Mesenchymal stem cell (in vitro differentiated cells and primary cell): ENCODE measurements around the gene TMEM190.
"Not testable (repeated sequence)": the region's sequence is repeated elsewhere in the genome, so short reads cannot be mapped to it uniquely, and the experiment has no call there.

Experiments used
- DNase-seq: peaks from one replicate; pipeline ENCODE4 v3.0.0-alpha.2; 2013
- H2AFZ ChIP-seq: one replicate; pipeline ENCODE4 v1.6.1; 2013; ENCODE audit warnings: low read depth, mild to moderate bottlenecking, control low read depth, inconsistent platforms, low read length, moderate library complexity
- H2AK5ac ChIP-seq: 2 replicates; pipeline ENCODE4 v1.6.1; 2013; ENCODE audit warnings: low read length, moderate library complexity, mild to moderate bottlenecking, inconsistent platforms; ENCODE audit not compliant: severe bottlenecking
- H2BK120ac ChIP-seq: one replicate; pipeline ENCODE4 v1.6.1; 2013; ENCODE audit warnings: low read depth, mild to moderate bottlenecking, inconsistent platforms, low read length, moderate library complexity
- H2BK12ac ChIP-seq, 2 experiments: one replicate each; pipeline ENCODE4 v1.6.1; 2013; ENCODE audit warnings: inconsistent platforms in 2 of 2, low read length in 2 of 2, mild to moderate bottlenecking in 2 of 2, moderate library complexity in 2 of 2, control low read depth in 1 of 2
- H2BK15ac ChIP-seq: one replicate; pipeline ENCODE4 v1.6.1; 2013; ENCODE audit warnings: mild to moderate bottlenecking, low read depth, inconsistent platforms; ENCODE audit not compliant: poor library complexity, severe bottlenecking
- H2BK5ac ChIP-seq: 2 replicates; pipeline ENCODE4 v1.6.1; 2013; ENCODE audit warnings: low read depth, mild to moderate bottlenecking, low read length, control low read depth, inconsistent platforms; ENCODE audit not compliant: poor library complexity, severe bottlenecking
- H3K14ac ChIP-seq, 2 experiments: one replicate each; pipeline ENCODE4 v1.6.1; 2013; ENCODE audit warnings: inconsistent platforms in 2 of 2, low read length in 2 of 2, control low read depth in 1 of 2, mild to moderate bottlenecking in 1 of 2, moderate library complexity in 1 of 2
- H3K18ac ChIP-seq, 2 experiments: one replicate each; pipeline ENCODE4 v1.6.1; 2013; ENCODE audit warnings: inconsistent platforms in 2 of 2, low read length in 2 of 2, control low read depth in 1 of 2, low read depth in 1 of 2, mild to moderate bottlenecking in 1 of 2
- H3K23ac ChIP-seq, 2 experiments: one replicate each; pipeline ENCODE4 v1.6.1; 2013; ENCODE audit warnings: inconsistent platforms in 2 of 2, low read length in 2 of 2, mild to moderate bottlenecking in 2 of 2, moderate library complexity in 2 of 2, control low read depth in 1 of 2
- H3K27ac ChIP-seq: 2 replicates; pipeline ENCODE4 v1.5.1; 2013; ENCODE audit warnings: mild to moderate bottlenecking, moderate library complexity, low read length, control low read depth, inconsistent platforms; ENCODE audit not compliant: poor library complexity, severe bottlenecking
- H3K27me3 ChIP-seq, 2 experiments: 2 replicates each; pipeline versions ENCODE4 v1.6.1 to v1.7.0; 2013; ENCODE audit warnings: low read length in 2 of 2, mild to moderate bottlenecking in 2 of 2, moderate library complexity in 2 of 2, control low read depth in 1 of 2, inconsistent platforms in 1 of 2; ENCODE audit not compliant: control insufficient read depth in 1 of 2, insufficient read depth in 1 of 2
- H3K36me3 ChIP-seq, 2 experiments: 2 replicates each; pipeline versions ENCODE4 v1.6.1 to v1.7.0; 2013; ENCODE audit warnings: low read length in 2 of 2, control low read depth in 1 of 2, inconsistent platforms in 1 of 2, low read depth in 1 of 2, mild to moderate bottlenecking in 1 of 2; ENCODE audit not compliant: insufficient read depth in 2 of 2, control insufficient read depth in 1 of 2
- H3K4ac ChIP-seq, 2 experiments: one replicate each; pipeline ENCODE4 v1.6.1; 2013; ENCODE audit warnings: inconsistent platforms in 2 of 2, low read length in 2 of 2, mild to moderate bottlenecking in 2 of 2, moderate library complexity in 2 of 2, control low read depth in 1 of 2, low read depth in 1 of 2
- H3K4me1 ChIP-seq: 2 replicates; pipeline ENCODE4 v1.6.1; 2013; ENCODE audit warnings: low read depth, low read length, control low read depth; ENCODE audit not compliant: control insufficient read depth, insufficient read depth
- H3K4me2 ChIP-seq: 2 replicates; pipeline ENCODE4 v1.6.1; 2013; ENCODE audit warnings: low read length, mild to moderate bottlenecking, inconsistent platforms; ENCODE audit not compliant: poor library complexity, severe bottlenecking
- H3K4me3 ChIP-seq, 2 experiments: 2 replicates each; pipeline versions ENCODE4 v1.5.1 to v1.7.0; 2013; ENCODE audit warnings: low read length in 2 of 2, mild to moderate bottlenecking in 2 of 2, control low read depth in 1 of 2, low read depth in 1 of 2; ENCODE audit not compliant: insufficient read depth in 1 of 2
- H3K79me1 ChIP-seq: replicated peaks from 2 replicates; pipeline ENCODE4 v1.6.1; 2013; ENCODE audit warnings: mild to moderate bottlenecking, control low read depth, low read length, inconsistent platforms; ENCODE audit not compliant: poor library complexity, severe bottlenecking
- H3K9ac ChIP-seq: 2 replicates; pipeline ENCODE4 v1.7.0; 2013; ENCODE audit warnings: mild to moderate bottlenecking, low read length, moderate library complexity
- H3K9me3 ChIP-seq: 2 replicates; pipeline ENCODE4 v1.7.0; 2013; ENCODE audit warnings: mild to moderate bottlenecking, low read length; ENCODE audit not compliant: control insufficient read depth
- H4K8ac ChIP-seq: one replicate; pipeline ENCODE4 v1.6.1; 2013; ENCODE audit warnings: inconsistent platforms, mild to moderate bottlenecking, low read length, moderate library complexity
- H4K91ac ChIP-seq: one replicate; pipeline ENCODE4 v1.6.1; 2013; ENCODE audit warnings: mild to moderate bottlenecking, low read length, inconsistent platforms
- WGBS: methylation state at CpG from one replicate; pipeline ENCODE4 v1.1.7; 2013; ENCODE audit warnings: mixed read lengths; 5-methylcytosine and 5-hydroxymethylcytosine counted together

Gene TMEM190

GRCh38 chr19:55407800-55408532, 31.3 kb downstream of the TMEM190 start:
- Histone ChIP-seq H2BK120ac (peak overlapping the region; percentile 93), H4K8ac (peak overlapping the region; percentile 100), H2BK15ac (peak overlapping the region; percentile 66), H2BK12ac (peak overlapping the region in 1 of 2 experiments; percentile 23), H4K91ac (peak overlapping the region; percentile 99), H3K4me1 (peaks cover 18% of the 10 kb centered on the region), H2BK5ac (peak overlapping the region; percentile 96), H3K36me3 (peaks cover 23 to 31% of the 10 kb centered on the region in 2 experiments), H3K79me1 (peaks cover under 1% of the 10 kb centered on the region), H3K23ac (no peak overlapping the region), H2AFZ (peak overlapping the region; percentile 72), H3K27me3 (no peaks in the 10 kb centered on the region), H2AK5ac (peak overlapping the region; percentile 38), H3K27ac (peak overlapping the region; percentile 96), H3K14ac (peak overlapping the region in 1 of 2 experiments; percentile 68), H3K4me3 (peak overlapping the region; percentile 83 to 90), H3K9me3 (no peaks in the 10 kb centered on the region), H3K4ac (peak overlapping the region; percentile 69 to 80), H3K4me2 (peak overlapping the region; percentile 85), H3K9ac (peak overlapping the region; percentile 95), H3K18ac (peak overlapping the region; percentile 93 to 98)
- WGBS: under 1% methylated on average over 72 of the region's 72 CpGs
- peak; percentile 100 for DNase-seq

DNA sequence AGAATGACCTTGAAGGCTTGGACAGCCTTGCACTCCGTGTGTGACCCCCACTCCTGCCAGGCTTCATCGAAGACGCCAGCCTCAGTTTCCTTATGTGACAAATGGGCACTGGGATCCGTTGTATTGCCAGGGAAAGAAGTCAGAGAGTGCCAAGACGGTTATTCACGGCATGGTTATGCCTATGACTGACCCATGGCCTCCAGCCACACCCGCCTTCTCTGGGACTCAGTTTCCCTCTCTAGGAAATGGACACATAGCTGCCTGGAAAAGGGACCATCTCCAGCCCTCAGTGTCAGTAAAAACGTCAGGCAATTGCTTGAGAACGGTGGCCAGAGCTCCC, 31.9 kb downstream of the TMEM190 start:
- peak overlapping the region; percentile 1 to 23 for H2BK12ac ChIP-seq
- no peak overlapping the region for H3K23ac ChIP-seq
- peak overlapping the region; percentile 91 for H3K27ac ChIP-seq
- H2BK120ac ChIP-seq: no peak overlapping the region
- H3K9ac ChIP-seq: peak overlapping the region; percentile 95
- peaks cover 23 to 26% of the 10 kb centered on the region in 2 experiments for H3K36me3 ChIP-seq
- no peaks in the 10 kb centered on the region for H3K27me3 ChIP-seq
- H4K8ac ChIP-seq: peak overlapping the region; percentile 100
- H3K79me1 ChIP-seq: no peaks in the 10 kb centered on the region
- peak overlapping the region; percentile 72 for H2AFZ ChIP-seq
- peaks cover 16% of the 10 kb centered on the region for H3K4me1 ChIP-seq
- H4K91ac ChIP-seq: peak overlapping the region; percentile 99
- no peak overlapping the region for H2BK15ac ChIP-seq
- no peak for DNase-seq
- H3K18ac ChIP-seq: peak overlapping the region; percentile 93 to 98
- no peak overlapping the region for H2BK5ac ChIP-seq
- WGBS: 80% methylated on average over 9 of the region's 9 CpGs
- H2AK5ac ChIP-seq: peak overlapping the region; percentile 38
- H3K4me3 ChIP-seq: peak overlapping the region; percentile 9 to 80
- H3K14ac ChIP-seq: peak overlapping the region in 1 of 2 experiments; percentile 68
- no peaks in the 10 kb centered on the region for H3K9me3 ChIP-seq
- peak overlapping the region; percentile 59 for H3K4me2 ChIP-seq
- peak overlapping the region; percentile 69 to 80 for H3K4ac ChIP-seq

GRCh38 chr19:55409179-55409578, 32.6 kb downstream of the TMEM190 start:
- H3K14ac ChIP-seq, H3K18ac ChIP-seq, H4K8ac ChIP-seq, H2AK5ac ChIP-seq, H2BK5ac ChIP-seq, H3K9me3 ChIP-seq, H3K79me1 ChIP-seq, H3K27me3 ChIP-seq, DNase-seq, H3K23ac ChIP-seq, H3K9ac ChIP-seq, H3K27ac ChIP-seq, H2AFZ ChIP-seq, H2BK15ac ChIP-seq, H4K91ac ChIP-seq, H2BK120ac ChIP-seq, H3K4me2 ChIP-seq, H3K4ac ChIP-seq, H2BK12ac ChIP-seq, H3K4me3 ChIP-seq: not testable (repeated sequence)
- WGBS: 98% methylated on average over 8 of the region's 8 CpGs
- peaks cover 20 to 21% of the 10 kb centered on the region in 2 experiments for H3K36me3 ChIP-seq
- peaks cover 16% of the 10 kb centered on the region for H3K4me1 ChIP-seq

DNA sequence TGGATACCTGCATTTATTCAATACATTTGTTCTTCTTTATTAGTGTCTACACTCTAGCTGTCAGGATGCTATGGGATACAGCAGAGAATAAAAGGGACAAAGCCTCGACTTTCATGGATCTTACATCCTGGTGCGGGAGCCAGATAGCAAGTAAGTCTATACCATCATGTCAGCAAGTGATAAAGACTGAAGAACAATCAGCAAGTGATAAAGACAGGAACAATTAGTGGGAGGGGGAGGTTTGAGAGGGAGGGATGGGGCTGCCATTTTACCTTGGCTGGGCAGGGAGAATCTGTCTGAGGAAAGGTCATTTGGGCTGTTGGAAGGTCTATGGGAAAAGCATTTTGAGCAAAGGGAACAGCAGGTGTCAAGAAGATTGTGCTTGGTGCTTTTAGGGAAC, 33.5 kb downstream of the TMEM190 start:
- Histone ChIP-seq H3K36me3 (peaks cover 12 to 16% of the 10 kb centered on the region in 2 experiments), H3K14ac (no peak overlapping the region), H2AFZ (no peak overlapping the region), H3K27me3 (no peaks in the 10 kb centered on the region), H4K91ac (no peak overlapping the region), H2BK15ac (no peak overlapping the region), H2BK120ac (no peak overlapping the region), H3K4me2 (no peak overlapping the region), H3K23ac (no peak overlapping the region), H2AK5ac (no peak overlapping the region), H3K27ac (no peak overlapping the region), H3K4me3 (no peak overlapping the region), H3K79me1 (no peaks in the 10 kb centered on the region), H3K18ac (no peak overlapping the region), H3K9ac (no peak overlapping the region), H3K4ac (no peak overlapping the region), H2BK5ac (no peak overlapping the region), H3K9me3 (no peaks in the 10 kb centered on the region), H3K4me1 (peaks cover 16% of the 10 kb centered on the region), H4K8ac (no peak overlapping the region), H2BK12ac (no peak overlapping the region)
- DNase-seq: no peak
- 95% methylated on average over 2 of the region's 2 CpGs for WGBS
